Fibroblast of lung (primary cell): ENCODE data around the gene TM4SF18.

Experiments used
- CTCF ChIP-seq, 2 donors: IDR thresholded peaks in 1 of 2; conservative IDR thresholded peaks in 1 of 2; 1 replicate in 1 of 2; 2 replicates in 1 of 2; pipeline ENCODE4 v1.5.1; 2011 to 2012; ENCODE audit warnings: low read length in 2 of 2, control low read depth in 1 of 2, inconsistent platforms in 1 of 2, low read depth in 1 of 2, mild to moderate bottlenecking in 1 of 2
- EZH2 ChIP-seq: IDR thresholded peaks from 2 replicates; pipeline ENCODE4 v1.5.1; 2012; ENCODE audit warnings: low read length, control low read depth, mild to moderate bottlenecking; ENCODE audit errors: missing control alignments

GRCh38 chr3:149364624-149365023, 31.2 kb upstream of the TM4SF18 start:
- TF ChIP-seq CTCF (conservative IDR thresholded peaks at IDR 0.05 in 1 of 2, IDR thresholded peaks at IDR 0.05 in 1 of 2; ENCODE audit: low read depth in 1 of 2, low read length in 2 of 2) (no peak), EZH2 (no peak)
